ENCODE data around the gene RNF169. TPM values are rescaled to one million over a fixed set of nuclear protein-coding genes. Genes with fewer than 3 reads are reported as not detected.

The RNF169 gene
- total RNA-seq, 4 donors from 2014 or later: 18.5 to 21.6 (median 19.1) TPM

- TF ChIP-seq, protein P1, sequence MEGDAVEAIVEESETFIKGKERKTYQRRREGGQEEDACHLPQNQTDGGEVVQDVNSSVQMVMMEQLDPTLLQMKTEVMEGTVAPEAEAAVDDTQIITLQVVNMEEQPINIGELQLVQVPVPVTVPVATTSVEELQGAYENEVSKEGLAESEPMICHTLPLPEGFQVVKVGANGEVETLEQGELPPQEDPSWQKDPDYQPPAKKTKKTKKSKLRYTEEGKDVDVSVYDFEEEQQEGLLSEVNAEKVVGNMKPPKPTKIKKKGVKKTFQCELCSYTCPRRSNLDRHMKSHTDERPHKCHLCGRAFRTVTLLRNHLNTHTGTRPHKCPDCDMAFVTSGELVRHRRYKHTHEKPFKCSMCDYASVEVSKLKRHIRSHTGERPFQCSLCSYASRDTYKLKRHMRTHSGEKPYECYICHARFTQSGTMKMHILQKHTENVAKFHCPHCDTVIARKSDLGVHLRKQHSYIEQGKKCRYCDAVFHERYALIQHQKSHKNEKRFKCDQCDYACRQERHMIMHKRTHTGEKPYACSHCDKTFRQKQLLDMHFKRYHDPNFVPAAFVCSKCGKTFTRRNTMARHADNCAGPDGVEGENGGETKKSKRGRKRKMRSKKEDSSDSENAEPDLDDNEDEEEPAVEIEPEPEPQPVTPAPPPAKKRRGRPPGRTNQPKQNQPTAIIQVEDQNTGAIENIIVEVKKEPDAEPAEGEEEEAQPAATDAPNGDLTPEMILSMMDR (IDR thresholded peaks at IDR 0.05; ENCODE audit: low read depth): no peak
Observed at GRCh38 chr11:74731301-74732094, 17.2 kb upstream of the RNF169 start, which contains the start of gene CHRDL2. CHRDL2 (minus strand) TSS chr11:74731426; CDS start chr11:74730888, 538 bp downstream.

GRCh38 chr11:74734559-74734925, 14.1 kb upstream of the RNF169 start:
- TF ChIP-seq, protein P1 (IDR thresholded peaks at IDR 0.05; ENCODE audit: low read depth): no peak

DNA sequence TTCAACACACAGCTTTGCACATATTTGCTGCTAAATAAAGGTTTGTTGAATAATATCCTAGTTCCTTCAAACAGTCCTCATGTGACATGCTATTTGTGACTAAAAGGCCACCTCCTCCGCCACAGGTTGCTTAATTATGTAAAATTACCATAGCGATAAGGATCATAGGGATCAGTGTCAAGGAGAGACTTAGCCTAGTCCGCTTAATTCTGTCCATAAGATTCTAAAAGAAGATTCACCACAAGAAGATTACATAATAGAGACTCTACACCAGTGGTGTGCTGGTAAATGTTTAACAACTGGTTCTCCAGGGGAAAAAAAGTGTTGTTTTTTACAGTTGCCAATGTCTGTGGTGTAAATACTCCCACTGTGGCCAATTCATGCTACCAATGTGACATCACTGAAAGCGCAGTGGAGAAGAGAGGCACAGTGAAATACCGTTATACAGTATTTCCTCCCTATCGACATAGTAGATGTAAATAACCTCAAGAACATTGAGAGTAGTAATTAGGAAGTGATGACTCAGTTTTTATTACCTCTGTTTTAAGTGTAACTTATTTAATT, 13.2 kb upstream of the RNF169 start:
- TF ChIP-seq, protein P1 (IDR thresholded peaks at IDR 0.05; ENCODE audit: low read depth): no peak

DNA sequence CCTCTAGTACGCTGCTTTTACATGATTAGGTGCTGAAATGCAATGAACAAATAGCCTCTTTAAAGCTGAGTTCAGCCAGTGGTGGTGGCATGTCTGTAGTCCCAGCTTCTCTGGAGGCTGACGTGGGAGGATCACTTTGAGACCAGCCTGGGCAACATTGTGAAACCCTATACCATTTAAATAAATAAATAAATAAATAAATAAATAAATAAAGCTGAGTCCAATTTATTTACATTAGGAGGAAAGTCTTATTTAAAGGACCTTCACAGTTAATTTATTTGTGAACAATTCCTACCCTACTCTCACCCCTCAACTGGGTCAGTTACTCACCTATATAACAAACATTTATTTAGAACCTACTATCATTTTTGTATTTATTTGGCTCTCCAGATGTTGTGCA, 12.6 kb upstream of the RNF169 start:
- TF ChIP-seq, protein P1 (IDR thresholded peaks at IDR 0.05; ENCODE audit: low read depth): no peak

DNA sequence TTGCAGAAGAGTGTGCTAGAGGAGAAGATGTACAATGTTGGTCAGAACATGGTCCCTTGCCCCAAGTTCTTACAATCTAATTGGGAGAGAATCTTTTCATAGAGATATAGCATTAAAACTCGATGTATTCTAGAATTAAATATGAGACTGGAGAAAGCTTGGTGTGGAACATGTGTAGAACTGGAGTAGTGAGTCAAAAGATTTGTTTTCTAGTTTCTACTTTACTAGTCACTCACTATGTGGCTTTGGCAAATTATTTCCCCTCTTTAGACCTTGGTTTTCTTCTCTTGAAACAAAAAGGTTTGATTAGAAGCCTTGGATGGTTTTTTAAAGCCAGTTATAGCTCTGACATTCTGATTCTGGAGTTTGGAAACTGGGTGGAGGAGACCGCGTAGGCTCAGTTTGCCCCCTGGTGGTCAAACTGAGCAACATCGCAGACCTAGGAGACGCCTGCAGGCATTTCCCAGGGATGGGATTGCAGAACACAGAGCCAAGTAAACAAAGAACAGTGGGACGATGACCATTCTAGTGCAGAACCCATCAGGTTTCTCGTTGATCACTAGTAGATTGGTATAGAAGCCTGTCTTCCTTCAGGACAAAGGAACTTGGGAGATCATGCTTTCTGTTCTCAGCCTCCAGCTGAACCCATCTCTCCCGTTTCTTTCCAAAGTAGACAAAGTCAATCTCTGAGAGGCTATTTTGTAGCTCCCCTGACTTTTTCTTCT, 8.9 kb upstream of the RNF169 start:
- TF ChIP-seq, protein P1 (IDR thresholded peaks at IDR 0.05; ENCODE audit: low read depth): no peak

GRCh38 chr11:74742070-74742469, 6.6 kb upstream of the RNF169 start:
- TF ChIP-seq, protein P1 (IDR thresholded peaks at IDR 0.05; ENCODE audit: low read depth): no peak

- TF ChIP-seq, protein P1 (IDR thresholded peaks at IDR 0.05; ENCODE audit: low read depth): no peak
Observed at GRCh38 chr11:74743640-74744039, 5.0 kb upstream of the RNF169 start.

Measured in subcutaneous adipose tissue (tissue), 4 donors.